WTC11 (cell line): Measurements from ENCODE around the gene RANGAP1.

Experiments used
- ATF3 ChIP-seq: sonication (generic); formaldehyde crosslinking; conservative IDR thresholded peaks from 2 replicates; pipeline ENCODE4 v1.8.1; 2022; ENCODE audit warnings: mild to moderate bottlenecking, missing genetic modification reagents
- CBFB ChIP-seq: sonication (generic); formaldehyde crosslinking; IDR thresholded peaks from 2 replicates; pipeline ENCODE4 v1.8.1; 2022; ENCODE audit warnings: mild to moderate bottlenecking, low read depth, missing genetic modification reagents
- CREB1 ChIP-seq: sonication (generic); formaldehyde crosslinking; IDR thresholded peaks from 2 replicates; pipeline ENCODE4 v1.8.0; 2023; ENCODE audit warnings: mild to moderate bottlenecking, missing genetic modification reagents
- CTCF ChIP-seq: fragments of 200-600 bp; IDR thresholded peaks from 2 replicates; pipeline ENCODE4 v1.8.0; 2022; ENCODE audit warnings: antibody characterized with exemption
- ELF4 ChIP-seq: sonication (generic); formaldehyde crosslinking; IDR thresholded peaks from 2 replicates; pipeline ENCODE4 v1.8.1; 2022; ENCODE audit warnings: low read depth, mild to moderate bottlenecking, moderate library complexity, missing genetic modification reagents
- KAT7 ChIP-seq: sonication (generic); formaldehyde crosslinking; IDR thresholded peaks from 2 replicates; pipeline ENCODE4 v1.8.1; 2023; ENCODE audit warnings: missing genetic modification reagents, mild to moderate bottlenecking, borderline replicate concordance
- NR1H2 ChIP-seq: sonication (generic); formaldehyde crosslinking; IDR thresholded peaks from 2 replicates; pipeline ENCODE4 v1.9.0; 2021; ENCODE audit warnings: mild to moderate bottlenecking, moderate library complexity, missing genetic modification reagents
- ZBTB43 ChIP-seq: sonication (generic); formaldehyde crosslinking; IDR thresholded peaks from 2 replicates; pipeline ENCODE4 v1.8.1; 2023; ENCODE audit warnings: mild to moderate bottlenecking, missing genetic modification reagents
- ZNF219 ChIP-seq: sonication (generic); formaldehyde crosslinking; IDR thresholded peaks from 2 replicates; pipeline ENCODE4 v1.8.0; 2023; ENCODE audit warnings: missing genetic modification reagents, mild to moderate bottlenecking, borderline replicate concordance
- TF ChIP-seq, protein P1 (sequence below): sonication (generic); formaldehyde crosslinking; IDR thresholded peaks from 2 replicates; pipeline ENCODE4 v1.8.0; 2022; ENCODE audit warnings: mild to moderate bottlenecking, missing genetic modification reagents
- TF ChIP-seq, protein P2 (sequence below): sonication (generic); formaldehyde crosslinking; IDR thresholded peaks from 2 replicates; pipeline ENCODE4 v1.8.1; 2023; ENCODE audit warnings: mild to moderate bottlenecking, missing genetic modification reagents, moderate library complexity

DNA sequence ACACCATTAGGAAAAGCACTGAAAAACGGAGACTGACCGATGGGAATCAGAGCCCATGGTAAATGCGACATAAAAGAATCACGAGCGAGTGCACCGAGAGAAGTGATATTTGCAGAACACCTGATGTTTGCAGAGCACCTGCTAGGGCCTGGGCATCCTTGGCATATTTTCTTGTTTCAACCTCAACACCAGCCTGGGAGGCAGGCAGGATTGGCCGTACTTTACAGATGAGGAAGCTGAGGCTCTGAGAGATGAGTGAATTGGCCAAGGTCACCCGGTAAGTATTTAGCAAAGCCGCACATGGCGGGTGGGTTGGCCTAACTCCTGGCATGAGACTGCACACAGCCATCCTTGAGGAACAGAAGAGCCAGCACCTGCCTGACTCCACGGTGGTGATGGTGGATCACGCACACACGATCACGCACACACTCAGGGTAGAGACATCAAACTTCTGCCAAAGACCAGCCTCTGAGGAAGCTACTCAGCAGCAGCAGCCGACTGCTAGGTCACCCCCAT lies 23.7 kb downstream of the RANGAP1 start:
- no peak for TF ChIP-seq CBFB (CRISPR knock-in tag)
- TF ChIP-seq CTCF: no peak
- no peak for TF ChIP-seq ELF4 (CRISPR knock-in tag)
- no peak for TF ChIP-seq ZBTB43 (CRISPR knock-in tag)
- no peak for TF ChIP-seq KAT7 (CRISPR knock-in tag)
- no peak for TF ChIP-seq NR1H2
- TF ChIP-seq, protein P1, sequence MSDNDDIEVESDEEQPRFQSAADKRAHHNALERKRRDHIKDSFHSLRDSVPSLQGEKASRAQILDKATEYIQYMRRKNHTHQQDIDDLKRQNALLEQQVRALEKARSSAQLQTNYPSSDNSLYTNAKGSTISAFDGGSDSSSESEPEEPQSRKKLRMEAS (CRISPR knock-in tag): no peak
- TF ChIP-seq, protein P2, sequence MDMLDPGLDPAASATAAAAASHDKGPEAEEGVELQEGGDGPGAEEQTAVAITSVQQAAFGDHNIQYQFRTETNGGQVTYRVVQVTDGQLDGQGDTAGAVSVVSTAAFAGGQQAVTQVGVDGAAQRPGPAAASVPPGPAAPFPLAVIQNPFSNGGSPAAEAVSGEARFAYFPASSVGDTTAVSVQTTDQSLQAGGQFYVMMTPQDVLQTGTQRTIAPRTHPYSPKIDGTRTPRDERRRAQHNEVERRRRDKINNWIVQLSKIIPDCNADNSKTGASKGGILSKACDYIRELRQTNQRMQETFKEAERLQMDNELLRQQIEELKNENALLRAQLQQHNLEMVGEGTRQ: no peak
- no peak for TF ChIP-seq CREB1
- TF ChIP-seq ATF3 (CRISPR knock-in tag): no peak
- TF ChIP-seq ZNF219 (CRISPR knock-in tag): no peak
